IPS-18c (cell line): ENCODE data around the gene UVSSA.
"Not testable (repeated sequence)": the region's sequence is repeated elsewhere in the genome, so short reads cannot be mapped to it uniquely, and the experiment has no call there.

ENCODE experiments used
- H3K4me3 ChIP-seq: 2 replicates; pipeline ENCODE4 v1.7.0; 2013; ENCODE audit warnings: low read depth, mild to moderate bottlenecking, low read length, moderate library complexity; ENCODE audit not compliant: insufficient read depth
- H3K9me3 ChIP-seq: one replicate; pipeline ENCODE4 v1.6.1; 2013; ENCODE audit warnings: mild to moderate bottlenecking, low read length, moderate library complexity; ENCODE audit not compliant: control insufficient read depth, insufficient read depth

Gene UVSSA

GRCh38 chr4:1377606-1378261, 30.7 kb downstream of the UVSSA start:
- no peak overlapping the region for H3K4me3 ChIP-seq
- no peaks in the 10 kb centered on the region for H3K9me3 ChIP-seq

- no peaks in the 10 kb centered on the region for H3K9me3 ChIP-seq
- H3K4me3 ChIP-seq = no peak overlapping the region
Observed at GRCh38 chr4:1378559-1379231, 31.7 kb downstream of the UVSSA start.

DNA sequence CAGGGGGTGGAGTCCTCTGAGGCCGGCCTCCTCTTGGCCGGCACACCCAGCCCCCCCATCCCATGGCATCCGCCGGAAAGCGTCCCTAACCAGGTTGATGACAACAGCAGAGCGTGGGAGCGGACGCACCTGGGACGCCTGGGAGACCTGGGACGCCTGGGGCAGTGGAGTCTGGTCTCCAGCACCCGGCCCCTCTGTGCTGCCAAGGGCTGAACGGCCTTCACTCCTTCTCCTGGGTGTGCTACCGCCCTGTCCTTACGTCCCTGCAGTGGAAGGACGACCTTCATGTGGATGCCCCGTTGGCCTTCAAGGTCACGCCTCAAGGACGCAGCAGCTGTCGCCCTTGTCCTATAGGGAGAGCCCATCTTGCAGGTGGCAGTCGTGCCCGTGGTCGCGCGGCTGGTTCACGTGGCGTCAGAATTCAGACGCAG, 32.4 kb downstream of the UVSSA start:
- H3K4me3 ChIP-seq = no peak overlapping the region
- H3K9me3 ChIP-seq = no peaks in the 10 kb centered on the region

DNA sequence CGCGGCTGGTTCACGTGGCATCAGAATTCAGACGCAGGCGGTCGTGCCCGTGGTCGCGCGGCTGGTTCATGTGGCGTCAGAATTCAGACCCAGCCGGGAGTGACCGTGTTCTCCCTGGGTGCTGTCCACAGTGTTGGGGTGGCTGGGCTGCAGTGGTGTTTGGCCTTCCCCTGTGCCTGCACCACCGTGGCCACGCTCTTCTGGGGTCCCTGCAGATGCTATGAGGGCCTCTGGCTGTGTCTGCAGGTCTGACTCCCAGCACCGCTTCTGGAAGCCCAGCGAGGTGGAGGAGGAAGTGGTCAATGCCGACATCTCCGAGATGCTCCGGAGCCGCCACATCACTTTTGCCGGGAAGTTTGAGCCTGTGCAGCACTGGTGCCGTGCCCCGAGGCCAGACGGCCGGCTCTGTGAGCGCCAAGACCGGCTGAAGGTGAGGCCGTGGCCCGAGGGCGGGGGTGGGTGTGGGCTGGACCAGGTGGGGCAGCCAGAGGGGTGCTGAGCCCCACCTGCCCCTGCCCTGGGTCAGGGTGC, 32.9 kb downstream of the UVSSA start:
- H3K4me3 ChIP-seq = no peak overlapping the region
- H3K9me3 ChIP-seq = no peaks in the 10 kb centered on the region

DNA sequence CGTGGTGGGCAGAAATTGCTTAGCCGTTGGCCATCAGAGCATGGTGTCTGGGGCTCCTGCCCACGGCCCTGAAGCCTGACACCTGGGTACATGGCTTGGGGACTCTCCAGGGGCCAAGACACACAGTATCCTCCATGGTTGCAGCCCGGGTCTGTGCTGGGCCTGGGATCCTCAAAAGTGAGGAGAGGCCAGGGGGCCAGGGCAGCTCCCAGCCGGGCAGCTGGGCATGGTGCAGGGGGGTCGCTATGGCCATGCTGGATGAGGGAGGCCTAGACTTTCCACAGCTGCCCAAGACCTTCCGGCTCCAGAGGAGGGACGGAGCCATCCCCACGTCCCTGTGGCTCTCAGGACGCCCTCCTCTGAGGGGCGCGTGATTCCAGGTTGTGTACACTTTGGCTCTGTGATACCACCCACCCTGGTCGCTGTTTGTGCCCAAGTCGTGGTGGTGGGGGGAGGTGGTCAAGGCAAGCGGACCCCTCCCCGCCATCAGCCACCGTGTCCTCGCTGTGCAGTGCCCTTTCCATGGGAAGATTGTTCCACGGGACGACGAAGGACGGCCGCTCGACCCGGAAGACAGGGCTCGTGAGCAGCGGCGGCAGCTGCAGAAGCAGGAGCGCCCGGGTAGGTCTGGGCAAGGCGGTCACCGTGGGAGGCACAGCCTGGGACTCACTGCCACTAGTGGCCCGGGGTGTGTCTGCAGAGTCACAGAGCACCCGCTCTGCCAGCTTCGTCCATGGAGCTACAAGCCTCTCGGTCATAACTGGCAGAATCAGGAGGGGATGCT, 33.6 kb downstream of the UVSSA start:
- H3K9me3 ChIP-seq = no peaks in the 10 kb centered on the region

GRCh38 chr4:1381181-1381621, 34.2 kb downstream of the UVSSA start:
- Histone ChIP-seq H3K9me3 (no peaks in the 10 kb centered on the region), H3K4me3 (no peak overlapping the region)

More for the DNA sequence above, 33.6 kb downstream of the UVSSA start:
- no peak overlapping the region for H3K4me3 ChIP-seq

- no peak overlapping the region for H3K4me3 ChIP-seq
- H3K9me3 ChIP-seq = no peaks in the 10 kb centered on the region
Observed at GRCh38 chr4:1381944-1382541, 35.0 kb downstream of the UVSSA start.

- H3K9me3 ChIP-seq = no peaks in the 10 kb centered on the region
- H3K4me3 ChIP-seq = no peak overlapping the region
Observed at GRCh38 chr4:1382776-1383727, 36.0 kb downstream of the UVSSA start.

GRCh38 chr4:1383728-1384591, 37.0 kb downstream of the UVSSA start:
- Histone ChIP-seq H3K9me3 (no peaks in the 10 kb centered on the region), H3K4me3 (no peak overlapping the region)

DNA sequence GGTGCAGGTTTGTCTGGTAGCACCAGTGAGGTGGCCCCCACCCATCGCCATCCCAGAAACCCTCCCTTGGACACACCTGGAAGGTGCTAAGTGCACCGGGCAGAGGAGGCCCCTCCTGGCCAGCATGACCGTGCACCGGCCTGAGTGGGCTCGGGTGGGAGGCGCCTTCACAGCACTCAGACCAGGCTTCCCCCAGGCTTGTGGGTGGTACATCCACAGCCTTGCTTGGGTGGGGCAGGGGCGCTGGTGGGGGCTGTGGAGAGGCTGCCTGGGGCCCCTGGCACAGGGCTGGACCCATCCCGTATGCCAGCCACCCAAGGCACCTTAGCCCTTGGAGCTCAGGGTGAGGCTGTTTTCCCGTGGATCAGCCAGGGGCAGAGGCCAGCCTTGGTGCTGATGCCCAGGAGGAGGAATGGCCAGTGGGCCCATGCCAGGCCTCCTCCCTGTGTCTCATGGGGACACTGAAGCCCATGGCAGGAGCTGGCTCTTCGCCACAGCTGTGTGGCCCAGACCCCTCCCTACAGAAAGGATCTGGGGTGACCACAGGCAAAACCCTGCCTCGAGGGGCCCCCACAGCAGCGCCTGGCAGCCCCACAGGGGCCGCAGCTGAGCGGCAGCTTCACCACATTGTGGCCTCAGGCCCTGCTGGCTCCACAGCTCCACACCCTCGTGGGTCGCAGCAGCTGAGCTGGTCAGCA, 37.8 kb downstream of the UVSSA start:
- H3K4me3 ChIP-seq = no peak overlapping the region
- no peaks in the 10 kb centered on the region for H3K9me3 ChIP-seq

GRCh38 chr4:1385373-1386340, 38.6 kb downstream of the UVSSA start:
- H3K9me3 ChIP-seq = no peaks in the 10 kb centered on the region
- H3K4me3 ChIP-seq = no peak overlapping the region

DNA sequence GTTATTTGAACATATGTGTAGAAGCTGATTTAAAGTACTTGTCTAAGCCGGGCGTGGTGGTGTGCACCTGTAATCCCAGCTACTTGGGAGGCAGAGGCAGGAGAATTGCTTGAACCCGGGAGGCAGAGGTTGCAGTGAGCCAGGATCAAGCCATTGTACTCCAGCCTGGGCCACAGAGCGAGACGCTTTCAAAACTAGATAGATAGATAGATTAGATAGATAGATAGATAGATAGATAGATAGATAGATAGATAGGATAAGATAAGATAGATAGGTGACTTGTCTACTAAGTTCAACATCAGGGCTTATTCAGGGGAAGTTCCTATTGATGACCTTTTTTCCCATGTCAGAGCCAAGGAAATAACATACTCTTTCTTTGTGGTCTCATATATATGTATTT, 46.4 kb downstream of the UVSSA start:
- peaks cover 20% of the 10 kb centered on the region for H3K9me3 ChIP-seq
- H3K4me3 ChIP-seq = not testable (repeated sequence)

- peaks cover 25% of the 10 kb centered on the region for H3K9me3 ChIP-seq
- H3K4me3 ChIP-seq = no peak overlapping the region
Observed at GRCh38 chr4:1393866-1394265, 46.9 kb downstream of the UVSSA start.
